ENCODE data around the gene KIAA0040.

- TF ChIP-seq CTCF (IDR thresholded peaks at IDR 0.05; ENCODE audit: poor library complexity, severe bottlenecking) (no peak), REST (IDR thresholded peaks at IDR 0.05; ENCODE audit: borderline replicate concordance) (no peak), EP300 (conservative IDR thresholded peaks at IDR 0.05; ENCODE audit: poor library complexity, severe bottlenecking) (no peak)
Observed at GRCh38 chr1:175131095-175131494, 61.5 kb downstream of the KIAA0040 start.
